ENCODE measurements around the gene WDR46. TPM values are rescaled to one million over a fixed set of nuclear protein-coding genes. Genes with fewer than 3 reads are reported as not detected.
A peak's percentile ranks its signal among the peaks of the same experiment; 100 is the strongest.
"Not testable (repeated sequence)": the region's sequence is repeated elsewhere in the genome, so short reads cannot be mapped to it uniquely, and the experiment has no call there.

WDR46 gene
- total and polyA plus RNA-seq, 8 donors = 42.9 to 72.9 (median 54.5) TPM

- H3K9me3 ChIP-seq = no peaks in the 10 kb centered on the region
- H3K27me3 ChIP-seq = no peaks in the 10 kb centered on the region
- 1 to 7% (median 2%) methylated on average over 7 of the region's 7 CpGs for WGBS, 5 donors
- H3K36me3 ChIP-seq = peaks cover 57 to 66% (median 65%) of the 10 kb centered on the region in 4 donors
- intact Hi-C loops (cut with DNase I; ENCODE audit: low total_unique reads) = no loop called here
- no peak for DNase-seq
- H3K4me1 ChIP-seq = peaks cover 37 to 61% (median 56%) of the 10 kb centered on the region in 4 donors
- no peak for TF ChIP-seq CTCF (IDR thresholded peaks at IDR 0.05)
- TF ChIP-seq EP300 (IDR thresholded peaks at IDR 0.05) = no peak
- no peak for TF ChIP-seq POLR2A (IDR thresholded peaks at IDR 0.05)
- TF ChIP-seq POLR2AphosphoS5 (IDR thresholded peaks at IDR 0.05) = no peak
- H3K27ac ChIP-seq = peak overlapping the region; percentile 91 to 96 (median 93)
- H3K4me3 ChIP-seq = peak overlapping the region; percentile 63 to 77 (median 70)
These were observed 17.9 kb downstream of the WDR46 start for GRCh38 chr6:33271117-33271467.

- 84 to 97% (median 93%) methylated on average over 7 of the region's 7 CpGs for WGBS, 5 donors
- H3K27me3 ChIP-seq = no peaks in the 10 kb centered on the region
- H3K4me3 ChIP-seq = no peak overlapping the region
- peaks cover 0 to 2% (median 0%) of the 10 kb centered on the region in 4 donors for H3K4me1 ChIP-seq
- H3K9me3 ChIP-seq = peaks cover 0 to under 1% (median 0%) of the 10 kb centered on the region in 4 donors
- intact Hi-C loops (cut with DNase I; ENCODE audit: low total_unique reads) = no loop called here
- TF ChIP-seq EP300 (IDR thresholded peaks at IDR 0.05) = no peak
- no peak for TF ChIP-seq CTCF (IDR thresholded peaks at IDR 0.05)
- no peak for TF ChIP-seq POLR2AphosphoS5 (IDR thresholded peaks at IDR 0.05)
- no peak for TF ChIP-seq POLR2A (IDR thresholded peaks at IDR 0.05)
- no peak overlapping the region for H3K27ac ChIP-seq
- peaks cover 46 to 98% (median 97%) of the 10 kb centered on the region in 4 donors for H3K36me3 ChIP-seq
- DNase-seq = no peak
These were observed 25.0 kb downstream of the WDR46 start for GRCh38 chr6:33264015-33264414.

- DNase-seq; intact Hi-C loops (cut with DNase I; ENCODE audit: low total_unique reads); H3K27ac ChIP-seq; H3K27me3 ChIP-seq; H3K4me3 ChIP-seq; H3K4me1 ChIP-seq; H3K9me3 ChIP-seq: not testable (repeated sequence)
- H3K36me3 ChIP-seq = peaks cover 38 to 96% (median 94%) of the 10 kb centered on the region in 4 donors
- WGBS, 5 donors = 92 to 99% (median 95%) methylated on average over 3 of the region's 3 CpGs
These were observed 26.5 kb downstream of the WDR46 start for GRCh38 chr6:33262490-33262889.

- intact Hi-C loops (cut with DNase I; ENCODE audit: low total_unique reads) = no loop called here
- no peaks in the 10 kb centered on the region for H3K27me3 ChIP-seq
- H3K36me3 ChIP-seq = peaks cover 18 to 83% (median 77%) of the 10 kb centered on the region in 4 donors
- H3K4me1 ChIP-seq = no peaks in the 10 kb centered on the region
- no peak overlapping the region for H3K4me3 ChIP-seq
- 26 to 61% (median 38%) methylated on average over 5 of the region's 5 CpGs for WGBS, 5 donors
- no peak for TF ChIP-seq EP300 (IDR thresholded peaks at IDR 0.05)
- no peak for TF ChIP-seq POLR2AphosphoS5 (IDR thresholded peaks at IDR 0.05)
- no peak for TF ChIP-seq POLR2A (IDR thresholded peaks at IDR 0.05)
- no peak for TF ChIP-seq CTCF (IDR thresholded peaks at IDR 0.05)
- H3K27ac ChIP-seq = no peak overlapping the region
- H3K9me3 ChIP-seq = peaks cover 0 to 9% (median 3%) of the 10 kb centered on the region in 4 donors
- no peak for DNase-seq
These were observed 30.0 kb downstream of the WDR46 start for GRCh38 chr6:33259032-33259431.

- TF ChIP-seq POLR2A (IDR thresholded peaks at IDR 0.05) (no peak), EP300 (IDR thresholded peaks at IDR 0.05) (no peak), CTCF (IDR thresholded peaks at IDR 0.05) (no peak), POLR2AphosphoS5 (IDR thresholded peaks at IDR 0.05) (no peak)
- DNase-seq = no peak
- Histone ChIP-seq H3K27me3 (no peaks in the 10 kb centered on the region), H3K4me3 (no peak overlapping the region), H3K9me3 (peaks cover 0 to 9% (median 3%) of the 10 kb centered on the region in 4 donors), H3K4me1 (peaks cover 11 to 21% (median 13%) of the 10 kb centered on the region in 4 donors), H3K36me3 (peaks cover 12 to 56% (median 50%) of the 10 kb centered on the region in 4 donors), H3K27ac (no peak overlapping the region)
- 92 to 99% (median 95%) methylated on average over 4 of the region's 4 CpGs for WGBS, 5 donors
- intact Hi-C loops (cut with DNase I; ENCODE audit: low total_unique reads) = no loop called here
These were observed 34.4 kb downstream of the WDR46 start for GRCh38 chr6:33254591-33254990.

Measured in stomach (tissue), 9 donors.